Ovary (tissue), 9 donors: ENCODE measurements around the gene PRR19. TPM values are rescaled to one million over a fixed set of nuclear protein-coding genes. Genes with fewer than 3 reads are reported as not detected.
A peak's percentile ranks its signal among the peaks of the same experiment; 100 is the strongest.
"Not testable (repeated sequence)": the region's sequence is repeated elsewhere in the genome, so short reads cannot be mapped to it uniquely, and the experiment has no call there.

Experiments used
- DNase-seq, 5 donors: peaks; one replicate each; pipeline ENCODE4 v3.0.0-alpha.2; 2019 to 2020
- H3K27ac ChIP-seq, 2 donors: fragments of 200-600 bp; one replicate each; pipeline versions ENCODE4 v1.5.1 to v1.8.0; 2019 to 2022
- H3K27me3 ChIP-seq: fragments of 200-600 bp; one replicate; pipeline ENCODE4 v1.8.0; 2022
- H3K36me3 ChIP-seq: fragments of 200-600 bp; sonication (generic); one replicate; pipeline ENCODE4 v1.5.1; 2019
- H3K4me1 ChIP-seq: one replicate; pipeline ENCODE4 v1.8.1; 2013; ENCODE audit warnings: mild to moderate bottlenecking, moderate library complexity; ENCODE audit not compliant: insufficient read depth
- H3K4me3 ChIP-seq: fragments of 200-600 bp; sonication (generic); one replicate; pipeline ENCODE4 v1.5.1; 2017
- H3K9me3 ChIP-seq, 2 donors: fragments of 200-600 bp in 1 of 2; sonication (generic) in 1 of 2; one replicate each; pipeline versions ENCODE4 v1.5.1 to v1.8.1; 2013 to 2019; ENCODE audit warnings: mild to moderate bottlenecking in 1 of 2, moderate library complexity in 1 of 2
- CTCF ChIP-seq, 3 donors: fragments of 450-650 bp in 2 of 3; fragments of 200-600 bp in 1 of 3; IDR thresholded peaks; one replicate each; pipeline versions ENCODE4 v1.5.1 to v1.8.0; 2016 to 2022; ENCODE audit warnings: antibody characterized with exemption in 3 of 3, mild to moderate bottlenecking in 1 of 3
- EP300 ChIP-seq: sonication (generic); formaldehyde crosslinking; IDR thresholded peaks from one replicate; pipeline ENCODE4 v1.6.1; 2017; ENCODE audit warnings: antibody characterized with exemption
- POLR2A ChIP-seq: fragments of 450-650 bp; IDR thresholded peaks from one replicate; pipeline ENCODE4 v1.6.1; 2017; ENCODE audit warnings: antibody characterized with exemption, mild to moderate bottlenecking, moderate library complexity
- WGBS, 3 donors: extraction: QIAGEN DNeasy Blood & Tissue Kit in 1 of 3; methylation state at CpG; one replicate each; pipeline versions ENCODE4 v1.1.5 to v1.1.7; 2013 to 2017; 5-methylcytosine and 5-hydroxymethylcytosine counted together
- intact Hi-C, 4 donors: fragments of 100-400 bp; cut with DNase I; formaldehyde crosslinking; loops; one replicate each; pipeline versions ENCODE4 v1.11.0 to v1.15.1; 2022 to 2023
- polyA plus RNA-seq, 2 donors: library from polyadenylated mRNA; stranded (reverse); fragments of 200-250 nt in 1 of 2; fragments of 350-450 nt in 1 of 2; fragmentation: Illumina TruSeq in 1 of 2; extraction: RNeasy Lipid Tissue Mini Kit (QIAGEN cat#74804) in 1 of 2; gene quantifications; one replicate each; pipeline ENCODE4 v1.2.3, GENCODE V29; 2013 to 2014
- total RNA-seq, 7 donors: library from RNA; depleted of rRNA in 2 of 7; stranded (reverse); fragments of >200 nt in 2 of 7; fragmentation: NEBNext Ultra II Directional in 3 of 7; extraction: Animal tissue kit (Norgen Biotek cat#: 25700) in 3 of 7; gene quantifications; one replicate each; pipeline versions ENCODE4 v1.1.0 to v1.2.4, GENCODE V29; 2016 to 2023
- donor health status: DM: no; HTN: no; CAD: no; lungs with moderate emphysema.
- donor health status: DM: no; HTN: no; CAD: no.
- donor health status: Bipolar disorder and iron deficiency.
- donor health status: DM: yes; HTN: yes; CAD: no.
- donor health status: DM: no; HTN: no; CAD: no.
- donor health status: DM: yes; HTN: yes; CAD: no.

The PRR19 gene
- total and polyA plus RNA-seq, 9 donors = 0.58 to 2.9 (median 0.77) TPM; not detected in 2

GRCh38 chr19:42261763-42262162 lies 40.2 kb upstream of the PRR19 start:
- H3K9me3 ChIP-seq = no peaks in the 10 kb centered on the region
- no peak overlapping the region for H3K27ac ChIP-seq
- 63 to 77% (median 65%) methylated on average over 3 of the region's 3 CpGs for WGBS, 3 donors
- DNase-seq = no peak
- H3K27me3 ChIP-seq = no peaks in the 10 kb centered on the region
- H3K4me3 ChIP-seq = no peak overlapping the region
- no peaks in the 10 kb centered on the region for H3K36me3 ChIP-seq
- TF ChIP-seq POLR2A (no peak), CTCF (IDR thresholded peaks at IDR 0.05) (no peak), EP300 (no peak)
- intact Hi-C loops = no loop called here
- H3K4me1 ChIP-seq = no peaks in the 10 kb centered on the region

- H3K27ac ChIP-seq, H3K4me3 ChIP-seq, H3K9me3 ChIP-seq, H3K36me3 ChIP-seq, H3K27me3 ChIP-seq, DNase-seq, intact Hi-C loops, H3K4me1 ChIP-seq: not testable (repeated sequence)
- WGBS, 3 donors = 87 to 92% (median 88%) methylated on average over 4 of the region's 4 CpGs
Observed at GRCh38 chr19:42266105-42266504, 35.8 kb upstream of the PRR19 start.

- H3K36me3 ChIP-seq, H3K9me3 ChIP-seq, H3K4me1 ChIP-seq, H3K27me3 ChIP-seq, intact Hi-C loops, H3K4me3 ChIP-seq: not testable (repeated sequence)
- peak in 4 of 5 donors; percentile 12 to 38 (median 34) for DNase-seq
- 84 to 88% (median 88%) methylated on average over 25 of the region's 25 CpGs for WGBS, 3 donors
- H3K27ac ChIP-seq = peak overlapping the region in 1 of 2 donors; percentile 100
Observed at GRCh38 chr19:42266928-42267603, 34.9 kb upstream of the PRR19 start.

GRCh38 chr19:42267644-42268141 lies 34.2 kb upstream of the PRR19 start:
- intact Hi-C loops = loop anchor here in 1 of 4 donors (2.0 kb wide), 1 partner anchor 13 kb away; the partner anchor contains the start of gene ERF
- Histone ChIP-seq H3K4me1 (peaks cover 6% of the 10 kb centered on the region), H3K4me3 (peak overlapping the region; percentile 38), H3K27me3 (no peaks in the 10 kb centered on the region), H3K9me3 (no peaks in the 10 kb centered on the region), H3K27ac (peak overlapping the region; percentile 94 to 100), H3K36me3 (no peaks in the 10 kb centered on the region)
- DNase-seq = no peak
- whole genome bisulfite sequencing, 3 donors = 1 to 5% (median 4%) methylated on average over 13 of the region's 13 CpGs
- no peak for TF ChIP-seq POLR2A
- TF ChIP-seq EP300 = no peak
- no peak for TF ChIP-seq CTCF (IDR thresholded peaks at IDR 0.05)

- WGBS, 3 donors = 0 to 1% (median 1%) methylated on average over 45 to 46 of the region's 46 CpGs
- peak overlapping the region; percentile 89 for H3K4me3 ChIP-seq
- intact Hi-C loops = loop anchor here in 1 of 4 donors (2.0 kb wide), 1 partner anchor 13 kb away; the partner anchor contains the start of gene ERF
Observed at GRCh38 chr19:42268142-42268703, 33.7 kb upstream of the PRR19 start.

More at GRCh38 chr19:42268142-42268703, 33.7 kb upstream of the PRR19 start:
- Histone ChIP-seq H3K27me3 (no peaks in the 10 kb centered on the region), H3K9me3 (no peaks in the 10 kb centered on the region), H3K4me1 (peaks cover 6% of the 10 kb centered on the region), H3K27ac (peak overlapping the region; percentile 94 to 100), H3K36me3 (no peaks in the 10 kb centered on the region)
- DNase-seq = peak; percentile 97 to 99 (median 98)
- TF ChIP-seq CTCF (IDR thresholded peaks at IDR 0.05) (peak in 1 of 3 donors; percentile 4), POLR2A (peak; percentile 89), EP300 (peak; percentile 51)
